Stimulated activated CD4-positive, alpha-beta T cell treated with anti-CD3 and anti-CD28 coated beads, Interleukin-2, amount 100 ng/mL, for 48 hours (primary cell): ENCODE data around the gene TMEM234.

Experiments
- DNase-seq, 2 donors: peaks; one replicate each; pipeline ENCODE4 v3.0.0-alpha.2; 2020

TMEM234 gene

GRCh38 chr1:32239337-32239736, 17.2 kb upstream of the TMEM234 start:
- DNase-seq: no peak

- no peak for DNase-seq
Measured at GRCh38 chr1:32234792-32235191, 12.6 kb upstream of the TMEM234 start.

GRCh38 chr1:32232558-32233304, 10.6 kb upstream of the TMEM234 start:
- no peak for DNase-seq

- no peak for DNase-seq
Measured at GRCh38 chr1:32231843-32232432, 9.8 kb upstream of the TMEM234 start.

GRCh38 chr1:32228771-32229170, 6.6 kb upstream of the TMEM234 start:
- DNase-seq: no peak

GRCh38 chr1:32224285-32224684, 2.1 kb upstream of the TMEM234 start:
- no peak for DNase-seq

GRCh38 chr1:32223683-32224082, 1.5 kb upstream of the TMEM234 start:
- DNase-seq: no peak

- DNase-seq: no peak
Measured at GRCh38 chr1:32221581-32221979, 573 bp downstream of the TMEM234 start.

GRCh38 chr1:32220746-32221580, 1.2 kb downstream of the TMEM234 start:
- DNase-seq: no peak

- DNase-seq: no peak
Measured at GRCh38 chr1:32219022-32219421, 3.1 kb downstream of the TMEM234 start.

- DNase-seq: no peak
Measured at GRCh38 chr1:32216566-32216965, 5.6 kb downstream of the TMEM234 start.

- peak; percentile 43 to 56 for DNase-seq
Measured at GRCh38 chr1:32215629-32216480, 6.3 kb downstream of the TMEM234 start.

GRCh38 chr1:32208891-32209328, 13.2 kb downstream of the TMEM234 start, which contains the start of gene DCDC2B:
Gene DCDC2B (plus strand): TSS chr1:32209089. CDS start chr1:32209094, 5 bp downstream.
- DNase-seq: no peak

GRCh38 chr1:32208469-32208868, 13.7 kb downstream of the TMEM234 start:
- no peak for DNase-seq

- peak; percentile 79 to 83 for DNase-seq
Measured at GRCh38 chr1:32205401-32206370, 16.5 kb downstream of the TMEM234 start, which contains the start of gene IQCC. Gene IQCC (plus strand): TSS chr1:32205671. CDS start chr1:32205682, 11 bp downstream.

- DNase-seq: no peak
Measured at GRCh38 chr1:32204943-32205361, 17.2 kb downstream of the TMEM234 start.

- DNase-seq: peak; percentile 59 to 67
Measured at GRCh38 chr1:32201011-32201855, 20.9 kb downstream of the TMEM234 start.

- DNase-seq: peak; percentile 36 to 39
Measured at GRCh38 chr1:32200226-32201010, 21.7 kb downstream of the TMEM234 start, which contains the start of gene CCDC28B. Gene CCDC28B (plus strand): TSS chr1:32200595. CDS start chr1:32201936, 1,341 bp downstream.

- DNase-seq: no peak
Measured at GRCh38 chr1:32199717-32200072, 22.5 kb downstream of the TMEM234 start.
